Thyroid gland (tissue), 4 donors: ENCODE measurements around the gene ADRA2C. TPM values are rescaled to one million over a fixed set of nuclear protein-coding genes. Genes with fewer than 3 reads are reported as not detected.

Experiments
- DNase-seq, 2 donors: peaks; one replicate each; pipeline ENCODE4 v3.0.0-alpha.2; 2019
- H3K27ac ChIP-seq, 3 donors: fragments of 200-600 bp; sonication (generic); 1 replicate in 2 of 3; 2 replicates in 1 of 3; pipeline ENCODE4 v1.5.1; 2016 to 2019; ENCODE audit warnings: mild to moderate bottlenecking in 1 of 3, moderate library complexity in 1 of 3
- H3K27me3 ChIP-seq: fragments of 200-600 bp; sonication (generic); one replicate; pipeline ENCODE4 v1.5.1; 2019
- H3K36me3 ChIP-seq, 2 donors: fragments of 200-600 bp; sonication (generic); one replicate each; pipeline ENCODE4 v1.5.1; 2016 to 2019
- H3K4me1 ChIP-seq, 2 donors: fragments of 200-600 bp; sonication (generic); one replicate each; pipeline ENCODE4 v1.5.1; 2017 to 2019
- H3K4me3 ChIP-seq, 3 donors: fragments of 200-600 bp; sonication (generic); replicated peaks in 1 of 3; 1 replicate in 2 of 3; 2 replicates in 1 of 3; pipeline ENCODE4 v1.5.1; 2016; ENCODE audit warnings: mild to moderate bottlenecking in 1 of 3
- H3K9me3 ChIP-seq: fragments of 200-600 bp; sonication (generic); one replicate; pipeline ENCODE4 v1.5.1; 2017
- CTCF ChIP-seq, 6 experiments: fragments of 200-600 bp in 3 of 6; fragments of 450-650 bp in 3 of 6; sonication (generic) in 3 of 6; IDR thresholded peaks; one replicate each; pipeline ENCODE4 v1.5.1; 2016 to 2019; ENCODE audit warnings: antibody characterized with exemption in 6 of 6, mild to moderate bottlenecking in 2 of 6, inconsistent platforms in 1 of 6, moderate library complexity in 1 of 6
- POLR2A ChIP-seq, 2 donors: fragments of 450-650 bp; IDR thresholded peaks; one replicate each; pipeline ENCODE4 v1.6.1; 2017; ENCODE audit warnings: antibody characterized with exemption in 2 of 2, mild to moderate bottlenecking in 2 of 2, moderate library complexity in 1 of 2
- WGBS, 2 donors: methylation state at CpG; one replicate each; pipeline ENCODE4 v1.1.5; 2017; 5-methylcytosine and 5-hydroxymethylcytosine counted together
- intact Hi-C: fragments of 100-400 bp; cut with DNase I; formaldehyde crosslinking; loops from one replicate; pipeline ENCODE4 v1.15.1; 2023
- total RNA-seq, 4 donors: library from RNA; depleted of rRNA; stranded (reverse); fragments of >200 nt; gene quantifications; one replicate each; pipeline ENCODE4 v1.2.3, GENCODE V29; 2016

The ADRA2C gene
- total RNA-seq, 4 donors from 2014 or later, result 0.45 to 3.5 (median 1.1) TPM

GRCh38 chr4:3769642-3770184 is 3.5 kb downstream of the ADRA2C start:
- peaks cover 6% of the 10 kb centered on the region for H3K27me3 ChIP-seq
- no peak overlapping the region for H3K4me3 ChIP-seq
- peaks cover 0 to 3% of the 10 kb centered on the region in 2 donors for H3K4me1 ChIP-seq
- no peaks in the 10 kb centered on the region for H3K36me3 ChIP-seq
- H3K9me3 ChIP-seq, result no peaks in the 10 kb centered on the region
- WGBS, 2 donors, result 75 to 77% methylated on average over 7 to 8 of the region's 9 CpGs
- intact Hi-C loops, result no loop called here
- no peak for DNase-seq
- no peak overlapping the region for H3K27ac ChIP-seq
- TF ChIP-seq CTCF (IDR thresholded peaks at IDR 0.05) (no peak), POLR2A (IDR thresholded peaks at IDR 0.05) (no peak)

- H3K4me3 ChIP-seq, result no peak overlapping the region
- intact Hi-C loops, result no loop called here
- H3K4me1 ChIP-seq, result no peaks in the 10 kb centered on the region
- 64 to 66% methylated on average over 7 to 8 of the region's 13 CpGs for WGBS, 2 donors
- H3K36me3 ChIP-seq, result no peaks in the 10 kb centered on the region
- no peak for DNase-seq
- no peak overlapping the region for H3K27ac ChIP-seq
- TF ChIP-seq POLR2A (IDR thresholded peaks at IDR 0.05) (no peak), CTCF (IDR thresholded peaks at IDR 0.05) (no peak)
- peaks cover 6% of the 10 kb centered on the region for H3K27me3 ChIP-seq
- no peaks in the 10 kb centered on the region for H3K9me3 ChIP-seq
These were observed 4.4 kb downstream of the ADRA2C start for GRCh38 chr4:3770323-3771163.

- Histone ChIP-seq H3K4me1 (no peaks in the 10 kb centered on the region), H3K27me3 (peaks cover 6% of the 10 kb centered on the region), H3K27ac (no peak overlapping the region), H3K4me3 (no peak overlapping the region), H3K9me3 (no peaks in the 10 kb centered on the region), H3K36me3 (no peaks in the 10 kb centered on the region)
- DNase-seq, result peak; percentile 9 to 26
- 29 to 31% methylated on average over 8 to 17 of the region's 20 CpGs for WGBS, 2 donors
- TF ChIP-seq POLR2A (IDR thresholded peaks at IDR 0.05) (no peak), CTCF (IDR thresholded peaks at IDR 0.05) (no peak)
- intact Hi-C loops, result no loop called here
These were observed 5.1 kb downstream of the ADRA2C start for GRCh38 chr4:3771164-3771809.

GRCh38 chr4:3771939-3772495 is 5.8 kb downstream of the ADRA2C start:
- TF ChIP-seq CTCF (IDR thresholded peaks at IDR 0.05) (no peak), POLR2A (IDR thresholded peaks at IDR 0.05) (no peak)
- intact Hi-C loops, result no loop called here
- WGBS, 2 donors, result 58 to 74% methylated on average over 17 to 19 of the region's 24 CpGs
- no peak overlapping the region for H3K27ac ChIP-seq
- H3K27me3 ChIP-seq, result peaks cover 6% of the 10 kb centered on the region
- H3K36me3 ChIP-seq, result no peaks in the 10 kb centered on the region
- H3K4me1 ChIP-seq, result no peaks in the 10 kb centered on the region
- H3K4me3 ChIP-seq, result no peak overlapping the region
- no peaks in the 10 kb centered on the region for H3K9me3 ChIP-seq
- no peak for DNase-seq
